ENCODE data around the gene PPM1J.
"Not testable (repeated sequence)": the region's sequence is repeated elsewhere in the genome, so short reads cannot be mapped to it uniquely, and the experiment has no call there.

Gene PPM1J

GRCh38 chr1:112737573-112737972 lies 22.4 kb upstream of the PPM1J start:
- TF ChIP-seq PAX5 (IDR thresholded peaks at IDR 0.05; ENCODE audit: insufficient read depth, low read length, severe bottlenecking): no peak
- no peak for FAIRE-seq
- DNase-seq (ENCODE audit: insufficient read length, low spot score): no peak

- DNase-seq (ENCODE audit: insufficient read length, low spot score): no peak
- no peak for FAIRE-seq
- no peak for TF ChIP-seq PAX5 (IDR thresholded peaks at IDR 0.05; ENCODE audit: insufficient read depth, low read length, severe bottlenecking)
These were observed 20.6 kb upstream of the PPM1J start for GRCh38 chr1:112735752-112736151.

GRCh38 chr1:112731451-112731850 lies 16.3 kb upstream of the PPM1J start:
- no peak for FAIRE-seq
- DNase-seq (ENCODE audit: insufficient read length, low spot score): no peak
- no peak for TF ChIP-seq POU2F2 (IDR thresholded peaks at IDR 0.05; ENCODE audit: low read depth, low read length)
- no peak for TF ChIP-seq TAF1 (IDR thresholded peaks at IDR 0.05; ENCODE audit: low read depth, low read length)
- TF ChIP-seq SPI1 (IDR thresholded peaks at IDR 0.05; ENCODE audit: low read depth, low read length): no peak
- TF ChIP-seq PAX5 (IDR thresholded peaks at IDR 0.05; ENCODE audit: insufficient read depth, low read length, severe bottlenecking): no peak
- no peak for TF ChIP-seq POLR2AphosphoS5 (IDR thresholded peaks at IDR 0.05; ENCODE audit: low read depth, low read length)
- no peak for TF ChIP-seq POLR2A (IDR thresholded peaks at IDR 0.05; ENCODE audit: low read depth, low read length)

GRCh38 chr1:112729909-112730308 lies 14.8 kb upstream of the PPM1J start:
- FAIRE-seq: no peak
- no peak for DNase-seq (ENCODE audit: insufficient read length, low spot score)
- TF ChIP-seq TAF1 (IDR thresholded peaks at IDR 0.05; ENCODE audit: low read depth, low read length) (no peak), POLR2A (IDR thresholded peaks at IDR 0.05; ENCODE audit: low read depth, low read length) (no peak), SPI1 (IDR thresholded peaks at IDR 0.05; ENCODE audit: low read depth, low read length) (no peak), POU2F2 (IDR thresholded peaks at IDR 0.05; ENCODE audit: low read depth, low read length) (no peak), PAX5 (IDR thresholded peaks at IDR 0.05; ENCODE audit: insufficient read depth, low read length, severe bottlenecking) (no peak), POLR2AphosphoS5 (IDR thresholded peaks at IDR 0.05; ENCODE audit: low read depth, low read length) (no peak)

- FAIRE-seq: not testable (repeated sequence)
These were observed 13.9 kb upstream of the PPM1J start for GRCh38 chr1:112729011-112729410.

GRCh38 chr1:112728306-112728971 lies 13.3 kb upstream of the PPM1J start:
- not testable (repeated sequence) for FAIRE-seq; DNase-seq (ENCODE audit: insufficient read length, low spot score)

More at GRCh38 chr1:112729011-112729410, 13.9 kb upstream of the PPM1J start:
- not testable (repeated sequence) for DNase-seq (ENCODE audit: insufficient read length, low spot score)

GRCh38 chr1:112727716-112728115 lies 12.6 kb upstream of the PPM1J start:
- no peak for DNase-seq (ENCODE audit: insufficient read length, low spot score)

GRCh38 chr1:112724240-112724639 lies 9.1 kb upstream of the PPM1J start:
- not testable (repeated sequence) for DNase-seq (ENCODE audit: insufficient read length, low spot score); FAIRE-seq

More at GRCh38 chr1:112727716-112728115, 12.6 kb upstream of the PPM1J start:
- TF ChIP-seq POLR2A (IDR thresholded peaks at IDR 0.05; ENCODE audit: low read depth, low read length) (no peak), POLR2AphosphoS5 (IDR thresholded peaks at IDR 0.05; ENCODE audit: low read depth, low read length) (no peak), TAF1 (IDR thresholded peaks at IDR 0.05; ENCODE audit: low read depth, low read length) (no peak), POU2F2 (IDR thresholded peaks at IDR 0.05; ENCODE audit: low read depth, low read length) (no peak), PAX5 (IDR thresholded peaks at IDR 0.05; ENCODE audit: insufficient read depth, low read length, severe bottlenecking) (no peak), SPI1 (IDR thresholded peaks at IDR 0.05; ENCODE audit: low read depth, low read length) (no peak)
- FAIRE-seq: no peak

GRCh38 chr1:112723511-112723839 lies 8.3 kb upstream of the PPM1J start:
- TF ChIP-seq PAX5 (IDR thresholded peaks at IDR 0.05; ENCODE audit: insufficient read depth, low read length, severe bottlenecking): no peak
- no peak for TF ChIP-seq POLR2A (IDR thresholded peaks at IDR 0.05; ENCODE audit: low read depth, low read length)
- TF ChIP-seq POLR2AphosphoS5 (IDR thresholded peaks at IDR 0.05; ENCODE audit: low read depth, low read length): no peak
- TF ChIP-seq SPI1 (IDR thresholded peaks at IDR 0.05; ENCODE audit: low read depth, low read length): no peak
- TF ChIP-seq TAF1 (IDR thresholded peaks at IDR 0.05; ENCODE audit: low read depth, low read length): no peak
- TF ChIP-seq POU2F2 (IDR thresholded peaks at IDR 0.05; ENCODE audit: low read depth, low read length): no peak
- FAIRE-seq: no peak
- no peak for DNase-seq (ENCODE audit: insufficient read length, low spot score)

- TF ChIP-seq POLR2A (IDR thresholded peaks at IDR 0.05; ENCODE audit: low read depth, low read length) (no peak), SPI1 (IDR thresholded peaks at IDR 0.05; ENCODE audit: low read depth, low read length) (no peak), POU2F2 (IDR thresholded peaks at IDR 0.05; ENCODE audit: low read depth, low read length) (no peak), TAF1 (IDR thresholded peaks at IDR 0.05; ENCODE audit: low read depth, low read length) (no peak), POLR2AphosphoS5 (IDR thresholded peaks at IDR 0.05; ENCODE audit: low read depth, low read length) (no peak), PAX5 (IDR thresholded peaks at IDR 0.05; ENCODE audit: insufficient read depth, low read length, severe bottlenecking) (no peak)
- no peak for DNase-seq (ENCODE audit: insufficient read length, low spot score)
- no peak for FAIRE-seq
These were observed 7.7 kb upstream of the PPM1J start for GRCh38 chr1:112722601-112723510.
